ENCODE data around the gene PLPP3. TPM values are rescaled to one million over a fixed set of nuclear protein-coding genes. Genes with fewer than 3 reads are reported as not detected.

PLPP3 gene
- total and polyA plus RNA-seq, 2 of the 8 experiments (the other 6 are each of a cell fraction or from before 2014, with no cell fraction given): 33.2 to 42.0 TPM

DNA sequence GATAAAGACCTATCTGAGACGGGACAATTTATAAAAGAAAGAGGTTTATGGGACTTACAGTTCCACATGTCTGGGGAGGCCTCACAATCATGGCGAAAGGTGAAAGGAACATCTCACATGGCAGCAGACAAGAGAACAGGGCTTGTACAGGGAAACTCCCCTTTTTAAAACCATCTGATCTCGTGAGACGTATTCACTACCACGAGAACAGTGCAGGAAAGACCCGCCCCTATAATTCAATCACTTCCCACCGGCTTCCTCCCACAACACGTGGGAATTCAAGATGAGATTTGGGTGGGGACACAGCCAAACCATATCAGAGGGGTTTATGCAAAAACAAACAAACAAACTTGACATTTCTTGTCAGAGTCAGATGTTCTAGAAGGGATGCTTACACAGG is 89.7 kb downstream of the PLPP3 start:
- FAIRE-seq (no peak), DNase-seq (ENCODE audit: low read depth in 1 of 2, low spot score in 2 of 2) (peak in 1 of 2 experiments; percentile 42)
- Histone ChIP-seq H2BK5ac (ENCODE audit: low read depth, low read length) (no peak overlapping the region), H2BK120ac (replicated peaks; ENCODE audit: low read depth, low read length) (no peak overlapping the region), H3K4me3 (ENCODE audit: extremely low read depth in 1 of 4, insufficient read depth in 2 of 4, low read depth in 3 of 4, low read length in 4 of 4) (no peak overlapping the region), H3K36me3 (ENCODE audit: control insufficient read depth in 2 of 4, insufficient read depth in 4 of 4, low read length in 3 of 4) (peaks cover 0 to 15% (median 2%) of the 10 kb centered on the region in 4 experiments; a peak in 4 of 8 replicates), H2AK5ac (ENCODE audit: low read depth, low read length) (no peak overlapping the region), H3K18ac (ENCODE audit: extremely low read depth, low read length) (no peak overlapping the region), H4K91ac (replicated peaks; ENCODE audit: insufficient read length, low read length) (no peak overlapping the region), H3K56ac (replicated peaks; ENCODE audit: insufficient read length, low read depth, low read length) (no peak overlapping the region), H2BK15ac (ENCODE audit: low read length) (no peak overlapping the region), H3K27ac (ENCODE audit: low read depth, low read length) (no peak overlapping the region), H3K79me2 (ENCODE audit: control insufficient read depth in 1 of 2, insufficient read depth in 2 of 2, low read length in 2 of 2) (no peaks in the 10 kb centered on the region), H3K4me1 (replicated peaks in 1 of 4; ENCODE audit: control insufficient read depth in 3 of 4, insufficient read depth in 4 of 4, low read length in 3 of 4) (peaks cover 0 to 6% (median 2%) of the 10 kb centered on the region in 4 experiments; a peak in 4 of 7 replicates), H2AFZ (ENCODE audit: low read length) (no peak overlapping the region), H3K27me3 (replicated peaks in 1 of 4; ENCODE audit: control insufficient read depth in 3 of 4, extremely low read depth in 1 of 4, insufficient read depth in 3 of 4, low read length in 3 of 4) (no peaks in the 10 kb centered on the region), H4K5ac (ENCODE audit: insufficient read length, low read depth, low read length) (no peak overlapping the region), H2BK20ac (ENCODE audit: low read length) (no peak overlapping the region), H4K20me1 (replicated peaks in 1 of 2; ENCODE audit: control insufficient read depth in 1 of 2, insufficient read depth in 2 of 2, low read length in 2 of 2) (peaks cover 0 to 2% of the 10 kb centered on the region in 2 experiments), H3K4ac (replicated peaks; ENCODE audit: insufficient read length, low read depth, low read length) (no peak overlapping the region), H2BK12ac (ENCODE audit: low read depth, low read length) (no peak overlapping the region), H3K9me3 (ENCODE audit: insufficient read depth in 2 of 2, low read depth in 1 of 2, low read length in 1 of 2) (no peaks in the 10 kb centered on the region), H3K23ac (ENCODE audit: insufficient read length) (no peak overlapping the region), H4K8ac (ENCODE audit: extremely low read depth, insufficient read depth, low read length) (no peak overlapping the region), H3K14ac (ENCODE audit: insufficient read length) (no peak overlapping the region), H3K23me2 (ENCODE audit: low read depth, low read length) (no peaks in the 10 kb centered on the region), H3K9ac (replicated peaks in 1 of 4; ENCODE audit: extremely low read depth in 1 of 4, low read depth in 3 of 4, low read length in 3 of 4) (no peak overlapping the region), H3K4me2 (ENCODE audit: insufficient read depth in 1 of 2, low read depth in 2 of 2, low read length in 2 of 2) (no peak overlapping the region), H3K79me1 (ENCODE audit: low read depth, low read length) (no peaks in the 10 kb centered on the region)
- POLR2A ChIA-PET (ENCODE audit: partially characterized antibody): interaction anchor here (1.1 kb wide), 1 partner anchor 12 kb away, joined by 3 read pairs; no protein-coding TSS in a partner anchor
- WGBS, 2 experiments (ENCODE audit: extremely low coverage in 1 of 2, insufficient coverage in 1 of 2, insufficient read length in 1 of 2, insufficient replicate concordance in 2 of 2, low coverage in 1 of 2, low lambda C conversion rate in 2 of 2, missing lambda C conversion rate in 1 of 2): 83% methylated on average over 8 of the region's 8 CpGs; no CpG with 5 or more reads in 1 of the 2 experiments
- CTCF ChIA-PET (ENCODE audit: partially characterized antibody): interaction anchor here (0.8 kb wide), 1 partner anchor 1111 kb away, joined by 3 read pairs; no protein-coding TSS in a partner anchor
- TF ChIP-seq SRF (IDR thresholded peaks at IDR 0.05; ENCODE audit: low read depth, low read length) (no peak), TCF12 (IDR thresholded peaks at IDR 0.05; ENCODE audit: low read depth, low read length) (no peak), TAF7 (optimal IDR thresholded peaks at IDR 0.05; ENCODE audit: borderline replicate concordance, low read depth, low read length) (no peak), RBBP5 (IDR thresholded peaks at IDR 0.05; ENCODE audit: borderline replicate concordance, low read depth, low read length) (no peak), SIN3A (conservative IDR thresholded peaks at IDR 0.05 in 1 of 2, IDR thresholded peaks at IDR 0.05 in 1 of 2; ENCODE audit: low read depth in 1 of 2, low read length in 2 of 2) (no peak), POU5F1 (IDR thresholded peaks at IDR 0.05; ENCODE audit: low read depth, low read length) (no peak), CHD2 (IDR thresholded peaks at IDR 0.05; ENCODE audit: low read length) (no peak), SIX5 (IDR thresholded peaks at IDR 0.05; ENCODE audit: low read depth, low read length) (no peak), POLR2AphosphoS5 (IDR thresholded peaks at IDR 0.05; ENCODE audit: low read depth, low read length) (no peak), JUN (IDR thresholded peaks at IDR 0.05; ENCODE audit: low read depth, low read length) (no peak), SP2 (IDR thresholded peaks at IDR 0.05; ENCODE audit: low read length) (no peak), SAP30 (IDR thresholded peaks at IDR 0.05; ENCODE audit: insufficient read depth, insufficient replicate concordance, low read length) (no peak)
- TF ChIP-seq, protein P1, sequence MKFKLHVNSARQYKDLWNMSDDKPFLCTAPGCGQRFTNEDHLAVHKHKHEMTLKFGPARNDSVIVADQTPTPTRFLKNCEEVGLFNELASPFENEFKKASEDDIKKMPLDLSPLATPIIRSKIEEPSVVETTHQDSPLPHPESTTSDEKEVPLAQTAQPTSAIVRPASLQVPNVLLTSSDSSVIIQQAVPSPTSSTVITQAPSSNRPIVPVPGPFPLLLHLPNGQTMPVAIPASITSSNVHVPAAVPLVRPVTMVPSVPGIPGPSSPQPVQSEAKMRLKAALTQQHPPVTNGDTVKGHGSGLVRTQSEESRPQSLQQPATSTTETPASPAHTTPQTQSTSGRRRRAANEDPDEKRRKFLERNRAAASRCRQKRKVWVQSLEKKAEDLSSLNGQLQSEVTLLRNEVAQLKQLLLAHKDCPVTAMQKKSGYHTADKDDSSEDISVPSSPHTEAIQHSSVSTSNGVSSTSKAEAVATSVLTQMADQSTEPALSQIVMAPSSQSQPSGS (IDR thresholded peaks at IDR 0.05; ENCODE audit: low read length): no peak

Measured in H1 (cell line).